ENCODE results near the gene SYNRG.

The SYNRG gene

GRCh38 chr17:37567137-37567536, 42.1 kb downstream of the SYNRG start (continued):
- TF ChIP-seq ZNF394 (tag by site-specific recombination; IDR thresholded peaks at IDR 0.05; ENCODE audit: borderline replicate concordance), result peak; percentile 38; the same call in 1 of the 2 replicates
- no peak for TF ChIP-seq ZNF174 (tag by site-specific recombination; IDR thresholded peaks at IDR 0.05)
- no peak for TF ChIP-seq ZNF830 (tag by site-specific recombination; IDR thresholded peaks at IDR 0.05; ENCODE audit: low read depth)
- no peak for TF ChIP-seq ZNF155 (tag by site-specific recombination; IDR thresholded peaks at IDR 0.05)
- TF ChIP-seq PRDM1 (tag by site-specific recombination; IDR thresholded peaks at IDR 0.05), result peak; percentile 56
- 0 out of 2 replicates have a peak, but pooled peaks have one; percentile 45 for TF ChIP-seq BCL6B (tag by site-specific recombination; IDR thresholded peaks at IDR 0.05)
- peak; percentile 93 for TF ChIP-seq ZNF639 (tag by site-specific recombination; IDR thresholded peaks at IDR 0.05)
- TF ChIP-seq ZNF585B (tag by site-specific recombination; IDR thresholded peaks at IDR 0.05), result no peak
- TF ChIP-seq ZSCAN23 (tag by site-specific recombination; IDR thresholded peaks at IDR 0.05), result peak; percentile 96
- TF ChIP-seq ZBTB21 (tag by site-specific recombination; IDR thresholded peaks at IDR 0.05), result peak; percentile 92
- TF ChIP-seq ZNF423 (tag by site-specific recombination; IDR thresholded peaks at IDR 0.05), result no peak
- TF ChIP-seq ZNF600 (tag by site-specific recombination; IDR thresholded peaks at IDR 0.05), result peak; percentile 88
- TF ChIP-seq ZFP41 (tag by site-specific recombination; IDR thresholded peaks at IDR 0.05; ENCODE audit: borderline replicate concordance), result no peak
- no peak for TF ChIP-seq ZNF488 (tag by site-specific recombination; IDR thresholded peaks at IDR 0.05)
- TF ChIP-seq PATZ1 (tag by site-specific recombination; IDR thresholded peaks at IDR 0.05), result peak; percentile 75
- no peak for TF ChIP-seq PRDM4 (tag by site-specific recombination; IDR thresholded peaks at IDR 0.05)
- TF ChIP-seq ZNF596 (tag by site-specific recombination; IDR thresholded peaks at IDR 0.05), result no peak
- no peak for TF ChIP-seq ZNF529 (tag by site-specific recombination; IDR thresholded peaks at IDR 0.05; ENCODE audit: insufficient replicate concordance)
- TF ChIP-seq GLI2 (tag by site-specific recombination; IDR thresholded peaks at IDR 0.05; ENCODE audit: borderline replicate concordance, low read depth), result peak; percentile 64; the same call in 1 of the 2 replicates
- TF ChIP-seq ZFP37 (tag by site-specific recombination; IDR thresholded peaks at IDR 0.05), result no peak
- peak; percentile 59; the same call in 1 of the 2 replicates for TF ChIP-seq ZNF561 (tag by site-specific recombination; IDR thresholded peaks at IDR 0.05; ENCODE audit: borderline replicate concordance)
- no peak for TF ChIP-seq ZNF837 (tag by site-specific recombination; IDR thresholded peaks at IDR 0.05)
- peak; percentile 84; the same call in 1 of the 2 replicates for TF ChIP-seq ZNF391 (tag by site-specific recombination; IDR thresholded peaks at IDR 0.05; ENCODE audit: borderline replicate concordance, low read depth)
- TF ChIP-seq ZSCAN5A (tag by site-specific recombination; IDR thresholded peaks at IDR 0.05), result no peak
- peak; percentile 84; the same call in 1 of the 2 replicates for TF ChIP-seq ZFP69B (tag by site-specific recombination; IDR thresholded peaks at IDR 0.05)
- TF ChIP-seq MZF1 (tag by site-specific recombination; IDR thresholded peaks at IDR 0.05; ENCODE audit: borderline replicate concordance), result peak; percentile 73; the same call in 1 of the 2 replicates
- no peak for TF ChIP-seq ZNF202 (tag by site-specific recombination; IDR thresholded peaks at IDR 0.05; ENCODE audit: borderline replicate concordance)
- peak; percentile 54 for TF ChIP-seq WT1 (tag by site-specific recombination; IDR thresholded peaks at IDR 0.05)
- TF ChIP-seq ATF2 (tag by site-specific recombination; IDR thresholded peaks at IDR 0.05; ENCODE audit: low read depth), result peak; percentile 96
- TF ChIP-seq ZBTB8A (tag by site-specific recombination; IDR thresholded peaks at IDR 0.05), result no peak
